ENCODE results near the gene DPP6. TPM values are rescaled to one million over a fixed set of nuclear protein-coding genes. Genes with fewer than 3 reads are reported as not detected.

The DPP6 gene
- total RNA-seq, 1 experiment from 2014 or later, result not detected

- H3K4me3 ChIP-seq (ENCODE audit: low read length), result no peak overlapping the region
- ChIA-PET CTCF (no interaction called here), POLR2A (ENCODE audit: unreplicated experiment) (no interaction called here)
- intact Hi-C loops (cut with micrococcal nuclease), result no loop called here
- TF ChIP-seq EZH2phosphoT487 (IDR thresholded peaks at IDR 0.05; ENCODE audit: borderline replicate concordance, low read length), result no peak
- TF ChIP-seq EZH2 (IDR thresholded peaks at IDR 0.05; ENCODE audit: low read length, unreplicated experiment), result no peak
- no peak for TF ChIP-seq CTCF (conservative IDR thresholded peaks at IDR 0.05; ENCODE audit: low read depth, low read length)
- H3K9ac ChIP-seq (ENCODE audit: low read length), result no peak overlapping the region
- no peak overlapping the region for H2AFZ ChIP-seq (ENCODE audit: low read length)
- no peaks in the 10 kb centered on the region for H3K9me3 ChIP-seq (ENCODE audit: low read length)
- no TSS peak for BruUV-seq (replicated peaks)
- H3K36me3 ChIP-seq (ENCODE audit: low read depth, low read length), result no peaks in the 10 kb centered on the region
- H3F3A ChIP-seq (ENCODE audit: low read length, unreplicated experiment), result no peaks in the 10 kb centered on the region
- no peak overlapping the region for H3K27ac ChIP-seq (ENCODE audit: low read length)
- H3K4me1 ChIP-seq (ENCODE audit: insufficient read depth, low read length), result no peaks in the 10 kb centered on the region
- no peak overlapping the region for H3K4me2 ChIP-seq (ENCODE audit: low read length)
- H4K20me1 ChIP-seq (ENCODE audit: low read length), result no peaks in the 10 kb centered on the region
- DNase-seq (no peak), ATAC-seq (no peak)
- H3K79me2 ChIP-seq (ENCODE audit: low read length), result no peaks in the 10 kb centered on the region
- peaks cover 36% of the 10 kb centered on the region; the same call in 1 of the 2 replicates for H3K27me3 ChIP-seq (ENCODE audit: low read length)
- no peaks in the 10 kb centered on the region for H3K9me2 ChIP-seq (replicated peaks; ENCODE audit: low read length)
Measured at GRCh38 chr7:154859747-154860620, 807.8 kb downstream of the DPP6 start.

- no peaks in the 10 kb centered on the region for H4K20me1 ChIP-seq (ENCODE audit: low read length)
- no peaks in the 10 kb centered on the region for H3K9me2 ChIP-seq (replicated peaks; ENCODE audit: low read length)
- TF ChIP-seq EZH2phosphoT487 (IDR thresholded peaks at IDR 0.05; ENCODE audit: borderline replicate concordance, low read length) (no peak), EZH2 (IDR thresholded peaks at IDR 0.05; ENCODE audit: low read length, unreplicated experiment) (no peak), CTCF (conservative IDR thresholded peaks at IDR 0.05; ENCODE audit: low read depth, low read length) (no peak)
- no peak overlapping the region for H3K4me2 ChIP-seq (ENCODE audit: low read length)
- no peak overlapping the region for H2AFZ ChIP-seq (ENCODE audit: low read length)
- H3F3A ChIP-seq (ENCODE audit: low read length, unreplicated experiment), result no peaks in the 10 kb centered on the region
- H3K27ac ChIP-seq (ENCODE audit: low read length), result no peak overlapping the region
- H3K4me1 ChIP-seq (ENCODE audit: insufficient read depth, low read length), result no peaks in the 10 kb centered on the region
- H3K9ac ChIP-seq (ENCODE audit: low read length), result no peak overlapping the region
- ChIA-PET CTCF (no interaction called here), POLR2A (ENCODE audit: unreplicated experiment) (no interaction called here)
- BruUV-seq (replicated peaks), result no TSS peak
- H3K79me2 ChIP-seq (ENCODE audit: low read length), result no peaks in the 10 kb centered on the region
- H3K4me3 ChIP-seq (ENCODE audit: low read length), result no peak overlapping the region
- no peaks in the 10 kb centered on the region for H3K36me3 ChIP-seq (ENCODE audit: low read depth, low read length)
- ATAC-seq (no peak), DNase-seq (no peak)
- H3K27me3 ChIP-seq (ENCODE audit: low read length), result peaks cover 39% of the 10 kb centered on the region
- no peaks in the 10 kb centered on the region for H3K9me3 ChIP-seq (ENCODE audit: low read length)
- intact Hi-C loops (cut with micrococcal nuclease), result no loop called here
Measured at GRCh38 chr7:154860621-154861375, 808.6 kb downstream of the DPP6 start.
